Measurements from ENCODE around the gene OTOGL.
A peak's percentile ranks its signal among the peaks of the same experiment; 100 is the strongest.
"Not testable (repeated sequence)": the region's sequence is repeated elsewhere in the genome, so short reads cannot be mapped to it uniquely, and the experiment has no call there.

OTOGL gene

GRCh38 chr12:80277732-80278131 is 178.4 kb downstream of the OTOGL start:
- DNase-seq (ENCODE audit: low spot score) = no peak

GRCh38 chr12:80282226-80282625 is 182.9 kb downstream of the OTOGL start:
- no peak for DNase-seq (ENCODE audit: low spot score)

GRCh38 chr12:80282761-80283160 is 183.4 kb downstream of the OTOGL start:
- no peak for DNase-seq (ENCODE audit: low spot score)

GRCh38 chr12:80291108-80291754 is 191.9 kb downstream of the OTOGL start:
- DNase-seq (ENCODE audit: low spot score) = no peak

- DNase-seq (ENCODE audit: low spot score) = no peak
Measured at GRCh38 chr12:80293347-80293746, 194.0 kb downstream of the OTOGL start.

- no peak for DNase-seq (ENCODE audit: low spot score)
Measured at GRCh38 chr12:80293759-80294158, 194.4 kb downstream of the OTOGL start.

GRCh38 chr12:80299219-80299618 is 199.9 kb downstream of the OTOGL start:
- no peak for DNase-seq (ENCODE audit: low spot score)

GRCh38 chr12:80299976-80300375 is 200.6 kb downstream of the OTOGL start:
- DNase-seq (ENCODE audit: low spot score) = no peak

GRCh38 chr12:80307436-80307835 is 208.1 kb downstream of the OTOGL start:
- not testable (repeated sequence) for DNase-seq (ENCODE audit: low spot score)

GRCh38 chr12:80313209-80313608 is 213.9 kb downstream of the OTOGL start:
- no peak for DNase-seq (ENCODE audit: low spot score)

GRCh38 chr12:80314741-80315140 is 215.4 kb downstream of the OTOGL start:
- no peak for DNase-seq (ENCODE audit: low spot score)

GRCh38 chr12:80316222-80316621 is 216.9 kb downstream of the OTOGL start:
- DNase-seq (ENCODE audit: low spot score) = no peak

- no peak for DNase-seq (ENCODE audit: low spot score)
Measured at GRCh38 chr12:80317307-80317706, 218.0 kb downstream of the OTOGL start.

GRCh38 chr12:80317899-80318298 is 218.6 kb downstream of the OTOGL start:
- DNase-seq (ENCODE audit: low spot score) = no peak

- DNase-seq (ENCODE audit: low spot score) = no peak
Measured at GRCh38 chr12:80320121-80320678, 220.9 kb downstream of the OTOGL start.

GRCh38 chr12:80321653-80322052 is 222.3 kb downstream of the OTOGL start:
- DNase-seq (ENCODE audit: low spot score) = peak; percentile 9

- DNase-seq (ENCODE audit: low spot score) = no peak
Measured at GRCh38 chr12:80325167-80325959, 226.0 kb downstream of the OTOGL start.

- no peak for DNase-seq (ENCODE audit: low spot score)
Measured at GRCh38 chr12:80332827-80333226, 233.5 kb downstream of the OTOGL start.

- no peak for DNase-seq (ENCODE audit: low spot score)
Measured at GRCh38 chr12:80352474-80352873, 253.1 kb downstream of the OTOGL start.

GRCh38 chr12:80353254-80353653 is 253.9 kb downstream of the OTOGL start:
- DNase-seq (ENCODE audit: low spot score) = no peak

GRCh38 chr12:80356097-80356496 is 256.8 kb downstream of the OTOGL start:
- no peak for DNase-seq (ENCODE audit: low spot score)

GRCh38 chr12:80359703-80360102 is 260.4 kb downstream of the OTOGL start:
- no peak for DNase-seq (ENCODE audit: low spot score)

GRCh38 chr12:80364056-80364455 is 264.7 kb downstream of the OTOGL start:
- no peak for DNase-seq (ENCODE audit: low spot score)
